ENCODE measurements around the gene IL17B. TPM values are rescaled to one million over a fixed set of nuclear protein-coding genes. Genes with fewer than 3 reads are reported as not detected.

Gene IL17B
- total RNA-seq, 1 experiment from 2014 or later: not detected

GRCh38 chr5:149420545-149421371 is 41.7 kb upstream of the IL17B start (continued):
- TF ChIP-seq ZMAT4 (CRISPR knock-in tag; IDR thresholded peaks at IDR 0.05) (no peak), ZNF281 (CRISPR knock-in tag; IDR thresholded peaks at IDR 0.05) (no peak), FOXP4 (CRISPR knock-in tag; IDR thresholded peaks at IDR 0.05) (no peak), TEAD4 (CRISPR knock-in tag; IDR thresholded peaks at IDR 0.05) (no peak), FOXP1 (CRISPR knock-in tag; IDR thresholded peaks at IDR 0.05; ENCODE audit: borderline replicate concordance) (no peak), EMX1 (CRISPR knock-in tag; IDR thresholded peaks at IDR 0.05) (no peak), JUN (CRISPR knock-in tag; IDR thresholded peaks at IDR 0.05) (no peak), GABPB1 (CRISPR knock-in tag; IDR thresholded peaks at IDR 0.05) (no peak)

GRCh38 chr5:149419859-149420544 is 40.9 kb upstream of the IL17B start:
- Mint-ChIP-seq H3K27ac (no peak overlapping the region; the same call in 1 of the 2 replicates), H3K36me3 (no peaks in the 10 kb centered on the region), H3K27me3 (ENCODE audit: low read depth) (no peaks in the 10 kb centered on the region), H3K9me3 (no peaks in the 10 kb centered on the region), H3K4me1 (peaks cover 52% of the 10 kb centered on the region), H3K4me3 (no peak overlapping the region)
- POLR2A ChIA-PET: interaction anchor here (0.5 to 0.8 kb wide), 3 partner anchors 14 to 75 kb away, joined by 3 to 7 read pairs (median 3); partner anchors contain the start of gene GRPEL2
- ATAC-seq (no peak), DNase-seq (ENCODE audit: low spot score) (no peak)
- TF ChIP-seq NFYB (CRISPR knock-in tag; conservative IDR thresholded peaks at IDR 0.05; ENCODE audit: low read depth): no peak
- no peak for TF ChIP-seq FOXP4 (CRISPR knock-in tag; IDR thresholded peaks at IDR 0.05)
- CTCF ChIA-PET: interaction anchor here (0.9 to 2.7 kb wide), 8 partner anchors 9 to 52 kb away, joined by 4 to 10 read pairs (median 6); no protein-coding TSS in a partner anchor

- no peak for TF ChIP-seq ZNF121 (CRISPR knock-in tag; IDR thresholded peaks at IDR 0.05)
- no peak for TF ChIP-seq NFATC4 (CRISPR knock-in tag; IDR thresholded peaks at IDR 0.05)
- no peak for TF ChIP-seq ZSCAN18 (CRISPR knock-in tag; IDR thresholded peaks at IDR 0.05)
- TF ChIP-seq ZMAT4 (CRISPR knock-in tag; IDR thresholded peaks at IDR 0.05): no peak
- Mint-ChIP-seq H3K36me3 (no peaks in the 10 kb centered on the region), H3K9me3 (no peaks in the 10 kb centered on the region), H3K27ac (no peak overlapping the region), H3K27me3 (ENCODE audit: low read depth) (no peaks in the 10 kb centered on the region), H3K4me1 (peaks cover 47% of the 10 kb centered on the region), H3K4me3 (no peak overlapping the region)
- ATAC-seq (no peak), DNase-seq (ENCODE audit: low spot score) (no peak)
- ChIA-PET CTCF (interaction anchor here (0.9 to 2.7 kb wide), 8 partner anchors 9 to 52 kb away, joined by 4 to 10 read pairs (median 6); no protein-coding TSS in a partner anchor), POLR2A (interaction anchor here (0.5 to 0.7 kb wide), 2 partner anchors 35 to 74 kb away, joined by 3 to 7 read pairs; partner anchors contain the start of gene GRPEL2)
These were observed 40.4 kb upstream of the IL17B start for GRCh38 chr5:149419532-149419858.
